Astrocyte (in vitro differentiated cells and primary cell): ENCODE measurements around the gene CDKAL1.

Source experiments
- EZH2 ChIP-seq: IDR thresholded peaks from 2 replicates; pipeline ENCODE4 v1.6.1; 2012; ENCODE audit warnings: mild to moderate bottlenecking, low read length, inconsistent platforms; ENCODE audit not compliant: insufficient read depth
- TF ChIP-seq, protein P1 (sequence below): IDR thresholded peaks from 2 replicates; pipeline ENCODE4 v1.5.1; 2011; ENCODE audit warnings: low read depth, mild to moderate bottlenecking, inconsistent platforms, low read length, moderate library complexity; ENCODE audit not compliant: insufficient read depth

DNA sequence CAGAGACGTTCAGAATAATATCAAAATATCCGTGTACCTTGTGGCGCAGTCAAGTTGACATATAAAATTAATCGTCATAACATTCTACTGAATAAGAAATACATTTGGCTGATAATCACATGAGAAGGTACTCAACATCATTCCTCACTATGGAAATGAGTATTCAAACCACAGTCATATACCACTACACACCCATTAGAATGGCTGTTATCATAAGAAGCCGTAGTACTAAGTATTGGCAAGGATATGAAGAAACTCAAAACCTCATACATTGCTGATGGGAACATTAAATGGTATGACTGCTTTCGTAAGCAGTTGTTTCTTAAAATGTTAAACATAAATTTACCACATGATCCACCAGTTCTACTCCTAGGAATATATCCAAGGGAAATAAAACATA lies 244.7 kb downstream of the CDKAL1 start:
- TF ChIP-seq EZH2, result no peak
- TF ChIP-seq, protein P1, sequence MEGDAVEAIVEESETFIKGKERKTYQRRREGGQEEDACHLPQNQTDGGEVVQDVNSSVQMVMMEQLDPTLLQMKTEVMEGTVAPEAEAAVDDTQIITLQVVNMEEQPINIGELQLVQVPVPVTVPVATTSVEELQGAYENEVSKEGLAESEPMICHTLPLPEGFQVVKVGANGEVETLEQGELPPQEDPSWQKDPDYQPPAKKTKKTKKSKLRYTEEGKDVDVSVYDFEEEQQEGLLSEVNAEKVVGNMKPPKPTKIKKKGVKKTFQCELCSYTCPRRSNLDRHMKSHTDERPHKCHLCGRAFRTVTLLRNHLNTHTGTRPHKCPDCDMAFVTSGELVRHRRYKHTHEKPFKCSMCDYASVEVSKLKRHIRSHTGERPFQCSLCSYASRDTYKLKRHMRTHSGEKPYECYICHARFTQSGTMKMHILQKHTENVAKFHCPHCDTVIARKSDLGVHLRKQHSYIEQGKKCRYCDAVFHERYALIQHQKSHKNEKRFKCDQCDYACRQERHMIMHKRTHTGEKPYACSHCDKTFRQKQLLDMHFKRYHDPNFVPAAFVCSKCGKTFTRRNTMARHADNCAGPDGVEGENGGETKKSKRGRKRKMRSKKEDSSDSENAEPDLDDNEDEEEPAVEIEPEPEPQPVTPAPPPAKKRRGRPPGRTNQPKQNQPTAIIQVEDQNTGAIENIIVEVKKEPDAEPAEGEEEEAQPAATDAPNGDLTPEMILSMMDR, result no peak
